ENCODE data around the gene AGAP1. TPM values are rescaled to one million over a fixed set of nuclear protein-coding genes. Genes with fewer than 3 reads are reported as not detected.

Gene AGAP1
- total RNA-seq, 2 donors from 2014 or later, result 16.1 to 40.1 TPM

DNA sequence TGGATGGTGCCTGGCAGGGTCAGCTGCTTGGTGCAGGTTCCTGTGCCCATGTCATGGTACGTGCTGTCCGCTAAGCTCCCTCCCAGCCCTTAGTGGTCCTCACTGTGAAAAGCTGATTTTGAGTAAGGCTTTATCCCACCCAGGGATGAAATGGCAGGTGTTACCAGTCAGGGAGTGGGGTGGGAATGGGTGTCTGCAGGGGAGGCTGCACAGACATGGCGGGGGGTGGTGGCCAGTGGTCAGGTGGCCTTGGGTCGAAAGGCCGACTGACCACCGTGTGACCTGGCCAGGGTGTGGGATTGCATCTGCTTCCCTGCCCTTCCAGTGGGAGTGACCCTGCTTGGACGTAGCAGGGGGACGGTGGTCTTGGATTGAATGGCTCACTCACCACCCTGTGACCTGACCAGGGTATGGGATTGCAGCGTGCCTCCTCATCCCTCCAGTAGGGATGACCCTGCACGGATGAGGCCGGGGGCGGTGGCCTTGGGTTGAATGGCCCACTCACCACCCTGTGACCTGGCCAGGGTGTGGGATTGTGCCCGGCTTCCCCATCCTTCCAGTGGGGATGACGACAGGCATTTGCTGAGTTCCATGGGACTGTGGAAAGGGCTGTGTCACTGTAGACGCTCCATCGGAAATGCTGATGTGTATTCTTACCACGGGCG lies 29.8 kb downstream of the AGAP1 start:
- Histone ChIP-seq H3K4me1 (replicated peaks) (no peaks in the 10 kb centered on the region), H3K4me3 (no peak overlapping the region), H3K36me3 (no peaks in the 10 kb centered on the region), H3K27me3 (replicated peaks; ENCODE audit: insufficient read depth) (no peaks in the 10 kb centered on the region), H3K9me3 (no peaks in the 10 kb centered on the region), H3K27ac (no peak overlapping the region)
- TF ChIP-seq POLR2AphosphoS5 (IDR thresholded peaks at IDR 0.05) (no peak), POLR2A (IDR thresholded peaks at IDR 0.05) (no peak)
- TF ChIP-seq, protein P1, sequence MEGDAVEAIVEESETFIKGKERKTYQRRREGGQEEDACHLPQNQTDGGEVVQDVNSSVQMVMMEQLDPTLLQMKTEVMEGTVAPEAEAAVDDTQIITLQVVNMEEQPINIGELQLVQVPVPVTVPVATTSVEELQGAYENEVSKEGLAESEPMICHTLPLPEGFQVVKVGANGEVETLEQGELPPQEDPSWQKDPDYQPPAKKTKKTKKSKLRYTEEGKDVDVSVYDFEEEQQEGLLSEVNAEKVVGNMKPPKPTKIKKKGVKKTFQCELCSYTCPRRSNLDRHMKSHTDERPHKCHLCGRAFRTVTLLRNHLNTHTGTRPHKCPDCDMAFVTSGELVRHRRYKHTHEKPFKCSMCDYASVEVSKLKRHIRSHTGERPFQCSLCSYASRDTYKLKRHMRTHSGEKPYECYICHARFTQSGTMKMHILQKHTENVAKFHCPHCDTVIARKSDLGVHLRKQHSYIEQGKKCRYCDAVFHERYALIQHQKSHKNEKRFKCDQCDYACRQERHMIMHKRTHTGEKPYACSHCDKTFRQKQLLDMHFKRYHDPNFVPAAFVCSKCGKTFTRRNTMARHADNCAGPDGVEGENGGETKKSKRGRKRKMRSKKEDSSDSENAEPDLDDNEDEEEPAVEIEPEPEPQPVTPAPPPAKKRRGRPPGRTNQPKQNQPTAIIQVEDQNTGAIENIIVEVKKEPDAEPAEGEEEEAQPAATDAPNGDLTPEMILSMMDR (IDR thresholded peaks at IDR 0.05), result no peak
- no peak for DNase-seq (ENCODE audit: low spot score)
- intact Hi-C loops (cut with DNase I), result no loop called here
- 99% methylated on average over 16 of the region's 18 CpGs for WGBS

DNA sequence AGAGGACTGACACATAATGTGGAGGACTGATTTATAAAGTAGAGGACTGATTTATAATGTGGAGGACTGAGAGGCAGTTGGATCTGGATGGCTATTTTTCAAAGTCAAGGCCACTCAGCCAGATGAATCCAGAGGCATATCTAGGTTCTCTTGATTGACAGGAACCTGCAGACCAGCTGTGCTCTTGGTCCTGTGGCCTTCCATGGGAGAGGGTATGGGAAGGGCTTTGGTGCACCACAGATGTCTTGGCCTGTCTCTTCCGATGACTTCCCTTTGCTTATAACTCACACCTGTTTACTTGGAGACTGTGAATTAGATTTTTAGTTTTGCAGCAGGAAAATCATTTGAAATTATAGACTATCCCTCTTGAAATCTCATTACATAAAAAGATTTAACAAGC lies 32.3 kb downstream of the AGAP1 start:
- Histone ChIP-seq H3K4me1 (replicated peaks) (no peaks in the 10 kb centered on the region), H3K9me3 (no peaks in the 10 kb centered on the region), H3K36me3 (no peaks in the 10 kb centered on the region), H3K27ac (no peak overlapping the region), H3K27me3 (replicated peaks; ENCODE audit: insufficient read depth) (no peaks in the 10 kb centered on the region), H3K4me3 (no peak overlapping the region)
- no peak for DNase-seq (ENCODE audit: low spot score)
- intact Hi-C loops (cut with DNase I), result no loop called here
- WGBS, result 80% methylated on average over 1 of the region's 1 CpG
- TF ChIP-seq POLR2A (IDR thresholded peaks at IDR 0.05), result no peak
- TF ChIP-seq, protein P1 (IDR thresholded peaks at IDR 0.05), result no peak
- TF ChIP-seq POLR2AphosphoS5 (IDR thresholded peaks at IDR 0.05), result no peak

DNA sequence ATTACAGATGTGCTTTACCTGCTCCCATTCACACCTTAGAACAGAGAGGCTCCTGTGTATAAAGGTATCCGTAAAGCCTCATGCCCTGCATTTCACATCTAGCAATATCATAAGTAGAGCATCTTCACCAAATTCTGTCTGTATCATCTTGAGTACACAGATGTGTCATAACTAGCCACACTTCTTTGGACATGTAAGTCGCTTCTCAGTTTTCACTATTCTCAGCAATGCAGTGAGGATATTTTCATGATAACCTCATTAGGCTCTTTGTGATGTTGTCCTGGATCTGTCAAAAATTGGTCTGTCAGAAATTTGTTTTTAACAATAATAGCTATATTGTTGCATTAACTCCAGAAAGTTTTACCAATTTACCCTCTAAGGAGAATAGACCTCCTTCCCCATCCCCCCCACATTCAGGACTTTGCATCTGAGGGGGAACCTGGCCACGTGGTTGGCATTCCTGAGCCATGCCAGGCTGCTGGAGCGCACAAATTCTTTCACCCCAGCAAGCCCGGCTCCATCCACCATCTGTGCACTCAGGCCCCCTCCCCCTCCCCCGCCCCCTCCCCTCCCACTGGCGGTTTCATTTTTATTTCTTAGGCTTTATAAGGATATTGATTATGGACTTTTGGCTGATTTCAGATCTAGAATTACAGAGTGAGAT lies 34.1 kb downstream of the AGAP1 start:
- 41% methylated on average over 7 of the region's 7 CpGs for WGBS
- no peak overlapping the region for H3K4me3 ChIP-seq
- H3K27me3 ChIP-seq (replicated peaks; ENCODE audit: insufficient read depth), result no peaks in the 10 kb centered on the region
- no peaks in the 10 kb centered on the region for H3K9me3 ChIP-seq
- intact Hi-C loops (cut with DNase I), result no loop called here
- TF ChIP-seq POLR2AphosphoS5 (IDR thresholded peaks at IDR 0.05), result no peak
- no peak for TF ChIP-seq POLR2A (IDR thresholded peaks at IDR 0.05)
- TF ChIP-seq, protein P1 (IDR thresholded peaks at IDR 0.05), result no peak
- H3K36me3 ChIP-seq, result no peaks in the 10 kb centered on the region
- no peak for DNase-seq (ENCODE audit: low spot score)
- H3K4me1 ChIP-seq (replicated peaks), result no peaks in the 10 kb centered on the region
- no peak overlapping the region for H3K27ac ChIP-seq

DNA sequence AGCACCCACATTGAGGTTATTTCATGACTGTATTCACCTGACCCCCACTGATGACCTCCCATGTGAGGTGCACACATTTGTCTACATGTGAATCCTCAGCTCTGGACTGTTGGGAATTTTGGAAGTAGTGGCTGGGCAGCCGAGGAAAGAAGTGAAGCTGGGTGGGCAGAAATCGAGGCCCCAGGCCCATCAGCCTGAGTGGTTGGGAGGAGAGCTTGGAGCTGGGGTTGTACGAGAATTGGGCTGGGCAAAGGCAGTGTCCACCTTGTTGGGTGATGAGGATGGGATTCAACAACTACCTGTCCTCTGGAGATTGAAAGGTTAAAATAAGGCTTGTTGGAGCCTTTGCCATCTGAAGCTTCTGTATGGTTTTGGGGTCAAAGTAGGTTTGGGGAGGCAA lies 35.8 kb downstream of the AGAP1 start:
- intact Hi-C loops (cut with DNase I), result no loop called here

More for the DNA sequence above, 35.8 kb downstream of the AGAP1 start:
- Histone ChIP-seq H3K27ac (no peak overlapping the region), H3K27me3 (replicated peaks; ENCODE audit: insufficient read depth) (no peaks in the 10 kb centered on the region), H3K36me3 (no peaks in the 10 kb centered on the region), H3K9me3 (no peaks in the 10 kb centered on the region), H3K4me1 (replicated peaks) (no peaks in the 10 kb centered on the region), H3K4me3 (no peak overlapping the region)
- DNase-seq (ENCODE audit: low spot score), result no peak
- 100% methylated on average over 3 of the region's 3 CpGs for WGBS
- no peak for TF ChIP-seq POLR2A (IDR thresholded peaks at IDR 0.05)
- no peak for TF ChIP-seq POLR2AphosphoS5 (IDR thresholded peaks at IDR 0.05)
- TF ChIP-seq, protein P1 (IDR thresholded peaks at IDR 0.05), result no peak
